GM12878 (cell line): ENCODE data around the gene MCEE. TPM values are rescaled to one million over a fixed set of nuclear protein-coding genes. Genes with fewer than 3 reads are reported as not detected.
A peak's percentile ranks its signal among the peaks of the same experiment; 100 is the strongest.

Experiments
- ATAC-seq: fragments of 200-7000 bp; cut with Tn5 transposase; 3 replicates; pipeline ENCODE4 v1.9.1; 2020; ENCODE audit warnings: mild to moderate bottlenecking, moderate library complexity
- BruUV-seq: library from RNA; stranded (reverse); fragments of 400-500 nt; replicated peaks from 2 replicates; lab custom pipeline; 2021; lab: Mats Ljungman, UMichigan
- CTCF ChIA-PET: fragments of 300-600 bp; sonication (Branson Sonifier 250); formaldehyde crosslinking; extraction: SDS; loops from one replicate; lab custom pipeline; 2021; ENCODE audit warnings: inconsistent platforms; lab: Yijun Ruan, JAX
- POLR2A ChIA-PET: fragments of 350-600 bp; formaldehyde crosslinking; extraction: SDS; loops from one replicate; lab custom pipeline; 2021; ENCODE audit warnings: inconsistent platforms; lab: Charles Lee
- RAD21 ChIA-PET: fragments of 300-600 bp; sonication (Branson Sonifier 250); formaldehyde crosslinking; loops from one replicate; lab custom pipeline; 2023; ENCODE audit warnings: antibody characterized with exemption; ENCODE audit not compliant: unreplicated experiment; lab: Charles Lee
- SMC1A ChIA-PET: fragments of 300-600 bp; sonication (Branson Sonifier 250); formaldehyde crosslinking; loops from one replicate; lab custom pipeline; 2023; ENCODE audit not compliant: unreplicated experiment, uncharacterized antibody; lab: Charles Lee
- DNase-seq: peaks from one replicate; pipeline ENCODE4 v3.0.0-alpha.2; 2011; ENCODE audit warnings: low read depth, low spot score
- FAIRE-seq: peaks from 3 replicates; lab custom pipeline; 2011; peaks lifted over from hg19 to GRCh38; lab: Jason Lieb, UNC
- H2AFZ ChIP-seq: 2 replicates; pipeline ENCODE4 v1.6.0; 2011; ENCODE audit warnings: low read depth, low read length, control low read depth; ENCODE audit not compliant: control insufficient read depth
- H3K27ac ChIP-seq: 2 replicates; pipeline ENCODE4 v1.5.1; 2011; ENCODE audit warnings: control low read depth; ENCODE audit not compliant: control insufficient read depth, insufficient read depth
- H3K27me3 ChIP-seq, 2 experiments: replicated peaks in 1 of 2; 2 replicates each; pipeline versions ENCODE4 v1.6.0 to v1.6.1; 2011; ENCODE audit warnings: low read length in 1 of 2; ENCODE audit not compliant: control insufficient read depth in 2 of 2, insufficient read depth in 2 of 2
- H3K36me3 ChIP-seq, 2 experiments: 2 replicates each; pipeline ENCODE4 v1.5.1; 2011; ENCODE audit warnings: low read length in 1 of 2; ENCODE audit not compliant: control insufficient read depth in 2 of 2, insufficient read depth in 2 of 2
- H3K4me1 ChIP-seq: 2 replicates; pipeline ENCODE4 v1.6.1; 2011; ENCODE audit warnings: mild to moderate bottlenecking, low read length, moderate library complexity, mixed read lengths; ENCODE audit not compliant: control insufficient read depth, insufficient read depth
- H3K4me2 ChIP-seq: 2 replicates; pipeline ENCODE4 v1.6.0; 2011; ENCODE audit warnings: control low read depth; ENCODE audit not compliant: control insufficient read depth, insufficient read depth
- H3K4me3 ChIP-seq: fragments of 200-600 bp; sonication (generic); 2 replicates; pipeline ENCODE4 v1.5.1; 2016
- H3K79me2 ChIP-seq: 2 replicates; pipeline ENCODE4 v1.6.0; 2011; ENCODE audit warnings: low read length; ENCODE audit not compliant: control insufficient read depth, insufficient read depth
- H3K9ac ChIP-seq: 2 replicates; pipeline ENCODE4 v1.8.0; 2011; ENCODE audit warnings: low read length, control low read depth, mixed read lengths; ENCODE audit not compliant: control insufficient read depth, insufficient read depth
- H3K9me3 ChIP-seq: replicated peaks from 3 replicates; pipeline ENCODE4 v1.5.1; 2011; ENCODE audit warnings: mild to moderate bottlenecking, low read length; ENCODE audit not compliant: control insufficient read depth, insufficient read depth
- H4K20me1 ChIP-seq: 2 replicates; pipeline ENCODE4 v1.6.0; 2011; ENCODE audit not compliant: control insufficient read depth, insufficient read depth
- GABPA ChIP-seq: IDR thresholded peaks from 2 replicates; pipeline ENCODE4 v1.6.1; 2014; ENCODE audit warnings: antibody characterized with exemption, low read depth, mild to moderate bottlenecking, inconsistent platforms
- HDGF ChIP-seq: fragments of 450-650 bp; IDR thresholded peaks from 2 replicates; pipeline ENCODE4 v1.6.1; 2016; ENCODE audit warnings: antibody characterized with exemption
- PAX5 ChIP-seq: IDR thresholded peaks from 2 replicates; pipeline ENCODE4 v1.6.1; 2011; ENCODE audit warnings: low read depth, low read length, borderline replicate concordance
- PBX3 ChIP-seq: IDR thresholded peaks from 2 replicates; pipeline ENCODE4 v1.6.1; 2011; ENCODE audit warnings: mild to moderate bottlenecking, low read depth, low read length, moderate library complexity; ENCODE audit not compliant: insufficient replicate concordance
- POU2F2 ChIP-seq: IDR thresholded peaks from 3 replicates; pipeline ENCODE4 v1.6.1; 2011; ENCODE audit warnings: low read depth, mild to moderate bottlenecking, low read length, borderline replicate concordance
- SMAD5 ChIP-seq: IDR thresholded peaks from 2 replicates; pipeline ENCODE4 v1.6.1; 2016; ENCODE audit warnings: antibody characterized with exemption, low read depth
- SUZ12 ChIP-seq: fragments of 200-600 bp; sonication (generic); IDR thresholded peaks from one replicate; pipeline ENCODE4 v1.6.1; 2018; ENCODE audit warnings: antibody characterized with exemption, mild to moderate bottlenecking; ENCODE audit not compliant: unreplicated experiment
- WGBS: methylation state at CpG from one replicate; pipeline ENCODE4 v1.1.6; 2016; ENCODE audit warnings: low lambda C conversion rate; ENCODE audit not compliant: insufficient replicate concordance, insufficient coverage; ENCODE audit errors: missing lambda C conversion rate; 5-methylcytosine and 5-hydroxymethylcytosine counted together
- in situ Hi-C: fragments of 300-500 bp; cut with MboI; formaldehyde crosslinking; loops from 9 replicates; pipeline ENCODE4 v1.14.3; 2018; ENCODE audit warnings: mixed read lengths
- intact Hi-C: fragments of 100-400 bp; cut with micrococcal nuclease; formaldehyde crosslinking; loops from one replicate; pipeline ENCODE4 v1.14.2; 2022; ENCODE audit not compliant: unreplicated experiment
- polyA plus RNA-seq, 11 experiments: library from polyadenylated mRNA; depleted of rRNA in 4 of 11; unstranded in 6 of 11; stranded (reverse) in 5 of 11; fragments of >200 nt; fragmentation: Nextera tagmentation in 4 of 11; fragmentation: Illumina TruSeq in 1 of 11; extraction: Ambion mirVana in 4 of 11; extraction: Trizol in 1 of 11; gene quantifications; 1 replicate in 1 of 11; 2 replicates in 10 of 11; pipeline versions ENCODE4 v1.2.1 to v1.2.3, GENCODE V29; 2011 to 2016; ENCODE audit warnings: inconsistent platforms in 2 of 11, missing spikeins in 2 of 11, low read depth in 1 of 11
- total RNA-seq, 4 experiments: library from RNA; depleted of rRNA in 3 of 4; stranded (reverse); fragments of >200 nt in 3 of 4; fragmentation: Illumina TruSeq in 1 of 4; extraction: Trizol in 1 of 4; gene quantifications; 2 replicates each; pipeline versions ENCODE4 v1.2.1 to v1.2.3, GENCODE V29; 2013 to 2021

The MCEE gene
- total and polyA plus RNA-seq, 10 of the 15 experiments (the other 5 are each of a cell fraction or from before 2014, with no cell fraction given) = 17.3 to 63.4 (median 20.9) TPM

GRCh38 chr2:71066856-71067255, 63.2 kb downstream of the MCEE start:
- H3K9me3 ChIP-seq = no peaks in the 10 kb centered on the region
- ChIA-PET RAD21 (interaction anchor here (0.6 to 5.8 kb wide), 4 partner anchors 18 to 809 kb away, joined by 3 to 77 read pairs (median 10); partner anchors contain the start of genes MCEE and MPHOSPH10), CTCF (interaction anchor here (0.9 to 5.5 kb wide), 5 partner anchors 17 to 264 kb away, joined by 3 to 39 read pairs (median 8); partner anchors contain the start of genes MCEE, MPHOSPH10 and ZNF638), POLR2A (interaction anchor here (1.0 to 8.3 kb wide), 4 partner anchors 14 to 266 kb away, joined by 3 to 62 read pairs (median 6); partner anchors contain the start of genes MCEE and MPHOSPH10), SMC1A (interaction anchor here (0.6 to 7.6 kb wide), 4 partner anchors 18 to 69 kb away, joined by 3 to 93 read pairs (median 6); partner anchors contain the start of gene MPHOSPH10)
- no peaks in the 10 kb centered on the region for H4K20me1 ChIP-seq
- no peaks in the 10 kb centered on the region for H3K27me3 ChIP-seq
- 0 out of 4 replicates have a peak, but pooled peaks cover 0 to 5% of the 10 kb centered on the region in 2 experiments for H3K36me3 ChIP-seq
- ATAC-seq (no peak), DNase-seq (no peak), FAIRE-seq (no peak)
- peak overlapping the region; percentile 38; the same call in 1 of the 2 replicates for H3K4me3 ChIP-seq
- in situ Hi-C loops = loop anchor here (10.0 kb wide), 1 partner anchor 772 kb away; the partner anchor contains the start of gene SNRPG
- intact Hi-C loops = loop anchor here (5.0 to 10.0 kb wide), 3 partner anchors 70 to 962 kb away; no protein-coding TSS in a partner anchor
- H3K79me2 ChIP-seq = peaks cover 50% of the 10 kb centered on the region
- no TSS peak for BruUV-seq
- peak overlapping the region; percentile 96 for H3K4me2 ChIP-seq
- H3K9ac ChIP-seq = no peak overlapping the region
- H3K27ac ChIP-seq = peak overlapping the region; percentile 90
- 63% methylated on average over 3 of the region's 3 CpGs for WGBS
- peaks cover 52% of the 10 kb centered on the region for H3K4me1 ChIP-seq
- TF ChIP-seq HDGF (no peak), PAX5 (no peak), SUZ12 (no peak), GABPA (no peak), PBX3 (no peak), SMAD5 (0 out of 2 replicates have a peak, but pooled peaks have one; percentile 22), POU2F2 (no peak)
- TF ChIP-seq, all 136 proteins: peak for 1
- H2AFZ ChIP-seq = no peak overlapping the region
